Ureter (tissue), 1 donor: Measurements from ENCODE around the gene INF2. TPM values are rescaled to one million over a fixed set of nuclear protein-coding genes. Genes with fewer than 3 reads are reported as not detected.
"Not testable (repeated sequence)": the region's sequence is repeated elsewhere in the genome, so short reads cannot be mapped to it uniquely, and the experiment has no call there.

Source experiments
- DNase-seq: peaks from one replicate; pipeline ENCODE4 v3.0.0-alpha.2; 2020; ENCODE audit warnings: low spot score
- total RNA-seq: library from RNA; stranded (reverse); gene quantifications from one replicate; pipeline ENCODE4 v1.2.4, GENCODE V29; 2023
- donor health status: DM: yes; HTN: yes; CAD: no.

INF2 gene
- total RNA-seq, 1 donor from 2014 or later = 81.6 TPM

GRCh38 chr14:104734991-104735779 lies 45.8 kb downstream of the INF2 start:
- DNase-seq = no peak

- DNase-seq = peak; percentile 94
These were observed 46.6 kb downstream of the INF2 start for GRCh38 chr14:104735830-104736642.

GRCh38 chr14:104738375-104739019 lies 49.1 kb downstream of the INF2 start:
- no peak for DNase-seq

- DNase-seq = no peak
These were observed 49.6 kb downstream of the INF2 start for GRCh38 chr14:104739026-104739425.

GRCh38 chr14:104739546-104740516 lies 50.4 kb downstream of the INF2 start:
- no peak for DNase-seq

GRCh38 chr14:104741108-104741802 lies 51.8 kb downstream of the INF2 start:
- DNase-seq = no peak

- DNase-seq = no peak
These were observed 52.4 kb downstream of the INF2 start for GRCh38 chr14:104741803-104742251.

GRCh38 chr14:104742586-104743455 lies 53.4 kb downstream of the INF2 start:
- no peak for DNase-seq

GRCh38 chr14:104743461-104744380 lies 54.3 kb downstream of the INF2 start:
- DNase-seq = no peak

- no peak for DNase-seq
These were observed 55.1 kb downstream of the INF2 start for GRCh38 chr14:104744484-104744883.

- no peak for DNase-seq
These were observed 56.0 kb downstream of the INF2 start for GRCh38 chr14:104745431-104745830.

- no peak for DNase-seq
These were observed 56.7 kb downstream of the INF2 start for GRCh38 chr14:104746071-104746545.

GRCh38 chr14:104746934-104747481 lies 57.6 kb downstream of the INF2 start:
- DNase-seq = no peak

- no peak for DNase-seq
These were observed 58.5 kb downstream of the INF2 start for GRCh38 chr14:104747876-104748275.

- DNase-seq = no peak
These were observed 59.8 kb downstream of the INF2 start for GRCh38 chr14:104749111-104749649.

GRCh38 chr14:104750056-104750752 lies 60.8 kb downstream of the INF2 start:
- DNase-seq = no peak

GRCh38 chr14:104750753-104751057 lies 61.3 kb downstream of the INF2 start:
- not testable (repeated sequence) for DNase-seq
